HG02840 (cell line): ENCODE data around the gene IL4.
"Not testable (repeated sequence)": the region's sequence is repeated elsewhere in the genome, so short reads cannot be mapped to it uniquely, and the experiment has no call there.

Experiments used
- ATAC-seq: cut with Tn5 transposase; IDR thresholded peaks from one replicate; pipeline ENCODE4 v1.9.1; 2021; ENCODE audit warnings: mild to moderate bottlenecking, moderate library complexity, moderate number of reproducible peaks; ENCODE audit not compliant: unreplicated experiment, low FRiP score

Gene IL4

DNA sequence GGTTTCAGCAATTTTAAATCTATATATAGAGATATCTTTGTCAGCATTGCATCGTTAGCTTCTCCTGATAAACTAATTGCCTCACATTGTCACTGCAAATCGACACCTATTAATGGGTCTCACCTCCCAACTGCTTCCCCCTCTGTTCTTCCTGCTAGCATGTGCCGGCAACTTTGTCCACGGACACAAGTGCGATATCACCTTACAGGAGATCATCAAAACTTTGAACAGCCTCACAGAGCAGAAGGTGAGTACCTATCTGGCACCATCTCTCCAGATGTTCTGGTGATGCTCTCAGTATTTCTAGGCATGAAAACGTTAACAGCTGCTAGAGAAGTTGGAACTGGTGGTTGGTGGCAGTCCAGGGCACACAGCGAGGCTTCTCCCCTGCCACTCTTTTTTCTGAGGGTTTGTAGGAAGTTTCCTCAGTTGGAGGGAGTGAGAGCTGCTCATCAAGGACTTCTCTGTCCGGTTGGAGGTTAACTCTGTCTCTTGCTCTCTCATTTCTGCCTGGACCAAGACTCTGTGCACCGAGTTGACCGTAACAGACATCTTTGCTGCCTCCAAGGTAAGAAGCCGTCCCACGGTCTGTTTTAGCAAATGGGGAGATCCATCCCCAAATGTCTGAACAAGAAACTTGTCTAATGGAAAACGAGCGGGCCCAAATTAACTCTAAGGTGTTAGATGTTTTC, at the start of gene IL4:
TSS of gene IL4 (plus strand) at position 51 of the 692 bp plus-strand sequence. CDS start at position 113, 62 bp downstream.
- ATAC-seq: no peak

- no peak for ATAC-seq
These were observed 46.3 kb upstream of the IL4 start for GRCh38 chr5:132627470-132627869.

GRCh38 chr5:132628814-132629213, 45.0 kb upstream of the IL4 start:
- ATAC-seq: no peak

DNA sequence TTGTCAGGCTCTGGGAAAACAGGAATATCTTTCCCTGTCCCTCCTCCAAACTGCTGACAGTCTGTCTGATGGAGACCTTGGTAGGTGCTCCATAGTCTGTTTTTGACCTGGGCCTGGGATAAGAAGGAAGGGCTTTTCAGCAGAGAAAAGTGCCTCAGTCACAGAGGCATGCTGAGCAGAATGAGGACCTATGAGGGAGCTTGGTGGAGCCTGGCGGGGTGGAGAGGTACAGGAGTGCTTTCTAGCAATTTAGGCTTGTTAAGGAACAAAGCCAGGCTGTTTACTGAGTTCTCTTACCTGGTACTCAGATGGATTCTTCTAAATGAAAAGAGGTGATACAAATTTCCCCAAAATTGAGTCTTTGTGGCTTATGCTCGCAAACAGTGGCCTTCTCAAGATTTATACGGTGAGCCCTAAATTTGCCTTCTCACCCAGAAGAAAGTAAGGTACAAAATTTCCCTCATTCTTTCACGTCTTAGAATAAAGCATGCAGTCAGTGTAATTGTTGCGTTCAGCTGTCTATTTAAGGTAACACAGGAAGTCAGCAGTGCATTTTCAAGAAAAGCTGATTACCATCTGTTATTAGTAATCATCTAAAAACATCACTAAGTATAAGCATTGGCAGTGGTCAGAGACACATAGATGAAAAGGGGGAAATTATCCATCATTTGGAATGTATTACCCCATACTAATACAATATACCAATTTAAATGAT, 44.4 kb upstream of the IL4 start:
- peak; percentile 72 for ATAC-seq

- not testable (repeated sequence) for ATAC-seq
These were observed 40.2 kb upstream of the IL4 start for GRCh38 chr5:132633587-132633986.

DNA sequence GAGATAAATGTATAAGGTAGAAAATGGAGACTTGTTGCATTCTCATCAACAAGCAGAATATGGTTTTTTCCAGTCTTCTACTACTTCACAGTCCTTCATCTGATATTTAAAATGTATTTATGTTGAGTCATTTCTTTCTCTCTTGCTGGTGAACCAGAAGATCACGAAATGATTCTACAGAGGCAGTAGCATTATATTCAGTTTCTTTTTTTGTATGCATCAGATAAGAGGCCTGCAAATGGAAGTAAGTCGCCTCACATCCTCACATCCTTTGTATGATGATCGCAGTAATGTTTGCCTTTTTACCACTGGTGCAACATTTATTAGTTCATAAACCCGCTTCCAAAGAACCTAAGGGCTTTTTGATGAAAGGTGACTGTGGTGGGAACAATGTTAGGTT, 37.9 kb upstream of the IL4 start:
- ATAC-seq: no peak

DNA sequence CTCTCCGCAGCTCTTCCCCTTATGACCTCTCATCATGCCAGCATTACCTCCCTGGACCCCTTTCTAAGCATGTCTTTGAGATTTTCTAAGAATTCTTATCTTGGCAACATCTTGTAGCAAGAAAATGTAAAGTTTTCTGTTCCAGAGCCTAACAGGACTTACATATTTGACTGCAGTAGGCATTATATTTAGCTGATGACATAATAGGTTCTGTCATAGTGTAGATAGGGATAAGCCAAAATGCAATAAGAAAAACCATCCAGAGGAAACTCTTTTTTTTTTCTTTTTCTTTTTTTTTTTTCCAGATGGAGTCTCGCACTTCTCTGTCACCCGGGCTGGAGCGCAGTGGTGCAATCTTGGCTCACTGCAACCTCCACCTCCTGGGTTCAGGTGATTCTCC, 36.5 kb upstream of the IL4 start:
- no peak for ATAC-seq

DNA sequence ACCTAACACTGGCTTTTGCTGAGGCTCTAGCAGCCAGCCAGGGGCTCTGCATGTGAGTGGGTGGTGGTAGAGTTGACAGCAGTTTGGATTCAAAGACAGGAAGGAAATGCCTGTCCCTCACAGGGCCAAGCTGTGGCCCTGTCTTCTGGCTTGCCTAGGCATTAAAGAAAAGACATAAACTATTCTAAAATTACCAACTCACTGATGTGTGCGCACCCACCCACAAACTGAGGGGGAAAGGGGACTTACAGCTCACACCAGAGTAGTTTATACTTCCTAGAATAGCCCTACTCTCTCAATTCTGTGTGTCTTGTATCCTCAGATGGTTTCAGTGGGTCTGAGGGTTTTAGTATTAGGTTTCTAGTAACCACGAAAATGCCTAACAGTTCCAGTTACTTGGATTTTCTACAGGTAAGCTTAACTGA, 34.1 kb upstream of the IL4 start:
- peak; percentile 43 for ATAC-seq

DNA sequence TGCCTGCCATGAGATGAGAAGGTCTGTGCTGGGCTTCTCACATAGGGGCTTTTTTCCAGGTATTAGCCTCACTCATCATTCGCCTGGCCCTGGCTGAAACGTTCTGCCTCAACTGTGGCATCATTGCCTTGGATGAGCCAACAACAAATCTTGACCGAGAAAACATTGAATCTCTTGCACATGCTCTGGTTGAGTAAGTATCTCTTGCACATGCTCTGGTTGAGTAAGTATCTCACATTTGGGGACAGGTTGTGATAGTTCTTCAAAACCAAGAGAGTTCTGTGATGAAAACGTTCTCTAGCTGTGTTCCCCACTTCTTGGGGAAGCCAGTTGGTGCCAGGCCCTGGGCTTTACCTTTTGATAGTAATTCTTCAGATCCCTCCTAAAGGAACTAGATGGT, 33.2 kb upstream of the IL4 start:
- ATAC-seq: no peak

GRCh38 chr5:132641241-132641723, 32.5 kb upstream of the IL4 start:
- ATAC-seq: no peak

- no peak for ATAC-seq
These were observed 31.9 kb upstream of the IL4 start for GRCh38 chr5:132641841-132642240.

- no peak for ATAC-seq
These were observed 29.6 kb upstream of the IL4 start for GRCh38 chr5:132644177-132644576.

DNA sequence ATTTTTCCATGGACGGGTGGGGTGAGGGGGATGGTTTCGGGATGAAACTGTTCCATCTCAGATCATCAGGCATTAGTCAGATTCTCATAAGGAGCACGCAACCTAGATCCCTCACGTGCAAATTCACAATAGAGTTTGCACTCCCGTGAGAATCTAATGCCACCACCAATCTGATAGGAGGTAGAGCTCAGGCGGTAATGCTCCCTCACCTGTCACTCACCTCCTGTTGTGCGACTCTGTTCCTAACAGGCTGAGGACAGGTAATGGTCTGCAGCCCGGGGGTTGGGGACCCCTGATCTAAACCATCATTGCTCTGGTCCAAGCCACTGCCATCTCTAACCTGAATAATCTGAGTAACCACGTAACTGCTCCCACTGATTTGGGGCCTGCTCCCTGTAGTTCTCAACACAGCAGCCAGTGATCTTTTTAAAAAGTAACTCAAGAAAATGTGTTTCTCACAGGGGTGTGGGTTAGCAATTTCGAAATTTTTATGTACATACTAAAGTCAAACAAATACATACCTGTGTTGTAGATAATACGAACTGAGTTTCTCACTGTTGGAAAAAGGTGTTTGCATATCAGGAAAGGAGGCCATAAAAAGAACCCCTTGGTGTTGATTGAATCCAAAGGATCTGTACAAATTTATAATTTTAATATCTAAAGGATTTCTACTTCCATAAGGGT, 27.1 kb upstream of the IL4 start:
- ATAC-seq: no peak

- no peak for ATAC-seq
These were observed 26.3 kb upstream of the IL4 start for GRCh38 chr5:132647473-132647872.

GRCh38 chr5:132648355-132648754, 25.4 kb upstream of the IL4 start:
- no peak for ATAC-seq

DNA sequence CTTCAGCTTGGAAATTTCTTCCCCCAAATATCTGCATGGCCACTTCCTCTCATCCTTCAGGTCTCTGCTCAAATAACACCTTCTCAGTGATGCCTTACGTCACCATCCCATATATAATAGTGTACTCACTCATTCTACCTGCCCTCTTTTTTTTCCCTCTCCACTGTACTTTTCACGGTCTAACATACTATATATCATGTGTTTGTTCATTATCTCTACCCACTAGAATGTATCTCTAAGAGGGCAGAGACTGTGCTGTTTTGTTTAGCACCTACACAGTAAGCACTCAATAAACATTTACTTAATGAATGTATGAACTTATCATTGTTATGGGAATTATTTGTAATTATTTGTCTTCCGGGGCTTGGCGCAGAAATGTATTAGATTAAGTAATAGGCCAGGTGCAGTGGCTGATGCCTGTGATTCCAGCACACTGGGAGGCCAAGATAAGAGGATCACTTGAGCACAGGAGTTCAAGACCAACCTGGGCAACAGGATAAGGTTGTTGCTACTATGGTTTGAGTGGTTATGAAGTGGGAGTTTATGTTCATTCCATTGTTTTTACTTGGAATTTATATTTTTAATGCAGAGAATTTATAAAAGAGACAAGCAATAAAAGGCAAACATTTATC, 21.8 kb upstream of the IL4 start:
- ATAC-seq: no peak

- no peak for ATAC-seq
These were observed 20.1 kb upstream of the IL4 start for GRCh38 chr5:132653716-132654115.

GRCh38 chr5:132655821-132656773, 17.7 kb upstream of the IL4 start:
- no peak for ATAC-seq

DNA sequence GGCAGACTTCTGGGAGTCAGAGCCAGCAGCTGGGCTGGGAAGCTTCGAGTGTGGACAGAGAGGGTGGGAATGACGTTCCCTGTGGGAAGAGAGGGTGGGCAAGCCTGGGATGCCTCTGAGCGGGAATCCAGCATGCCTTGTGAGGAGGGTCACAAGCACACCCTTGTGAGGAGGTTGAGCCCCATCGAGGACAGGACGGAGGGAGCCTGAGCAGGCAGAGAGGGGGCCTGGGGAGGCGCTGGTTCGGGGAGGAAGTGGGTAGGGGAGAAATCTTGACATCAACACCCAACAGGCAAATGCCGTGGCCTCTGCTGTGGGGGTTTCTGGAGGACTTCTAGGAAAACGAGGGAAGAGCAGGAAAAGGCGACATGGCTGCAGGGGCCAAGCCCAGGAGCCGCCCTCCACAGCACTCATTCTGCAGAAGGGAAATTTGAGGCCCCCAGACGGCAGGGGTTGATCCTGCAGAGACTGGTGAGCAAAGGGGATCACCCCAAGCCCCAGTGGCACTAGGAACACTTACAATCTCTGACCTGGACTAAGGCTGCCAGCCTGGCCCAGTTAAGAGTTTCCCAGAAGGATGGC, 16.9 kb upstream of the IL4 start:
- ATAC-seq: no peak
